ENCODE data around the gene LPAR6.
"Not testable (repeated sequence)": the region's sequence is repeated elsewhere in the genome, so short reads cannot be mapped to it uniquely, and the experiment has no call there.

DNA sequence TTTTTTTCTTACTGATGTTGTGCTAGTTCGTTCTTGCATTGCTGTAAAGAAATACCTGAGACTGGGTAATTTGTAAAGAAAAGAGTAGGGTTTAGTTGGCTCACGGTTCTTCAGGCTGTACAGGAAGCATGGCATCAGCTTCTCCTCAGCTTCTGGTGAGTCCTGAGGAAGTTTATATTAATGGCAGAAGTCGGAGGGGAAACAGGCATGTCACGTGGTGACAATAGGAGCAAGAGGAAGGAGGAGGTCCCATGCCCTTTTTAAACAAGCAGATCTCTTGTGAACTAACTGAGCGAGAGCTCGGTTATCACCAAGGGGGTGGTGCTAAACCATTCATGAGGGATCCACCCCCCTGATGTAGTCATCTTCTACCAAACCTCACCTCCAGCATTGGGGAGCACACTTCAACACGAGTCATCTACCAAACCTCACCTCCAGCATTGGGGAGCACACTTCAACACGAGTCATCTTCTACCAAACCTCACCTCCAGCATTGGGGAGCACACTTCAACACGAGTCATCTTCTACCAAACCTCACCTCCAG, 13.9 kb upstream of the LPAR6 start:
- TF ChIP-seq, protein P1, sequence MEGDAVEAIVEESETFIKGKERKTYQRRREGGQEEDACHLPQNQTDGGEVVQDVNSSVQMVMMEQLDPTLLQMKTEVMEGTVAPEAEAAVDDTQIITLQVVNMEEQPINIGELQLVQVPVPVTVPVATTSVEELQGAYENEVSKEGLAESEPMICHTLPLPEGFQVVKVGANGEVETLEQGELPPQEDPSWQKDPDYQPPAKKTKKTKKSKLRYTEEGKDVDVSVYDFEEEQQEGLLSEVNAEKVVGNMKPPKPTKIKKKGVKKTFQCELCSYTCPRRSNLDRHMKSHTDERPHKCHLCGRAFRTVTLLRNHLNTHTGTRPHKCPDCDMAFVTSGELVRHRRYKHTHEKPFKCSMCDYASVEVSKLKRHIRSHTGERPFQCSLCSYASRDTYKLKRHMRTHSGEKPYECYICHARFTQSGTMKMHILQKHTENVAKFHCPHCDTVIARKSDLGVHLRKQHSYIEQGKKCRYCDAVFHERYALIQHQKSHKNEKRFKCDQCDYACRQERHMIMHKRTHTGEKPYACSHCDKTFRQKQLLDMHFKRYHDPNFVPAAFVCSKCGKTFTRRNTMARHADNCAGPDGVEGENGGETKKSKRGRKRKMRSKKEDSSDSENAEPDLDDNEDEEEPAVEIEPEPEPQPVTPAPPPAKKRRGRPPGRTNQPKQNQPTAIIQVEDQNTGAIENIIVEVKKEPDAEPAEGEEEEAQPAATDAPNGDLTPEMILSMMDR (IDR thresholded peaks at IDR 0.05; ENCODE audit: low read depth, low read length, poor library complexity, severe bottlenecking), result not testable (repeated sequence)
- not testable (repeated sequence) for TF ChIP-seq EZH2phosphoT487 (IDR thresholded peaks at IDR 0.05; ENCODE audit: borderline replicate concordance, low read length)
